ENCODE results near the gene WDFY4.

The WDFY4 gene

DNA sequence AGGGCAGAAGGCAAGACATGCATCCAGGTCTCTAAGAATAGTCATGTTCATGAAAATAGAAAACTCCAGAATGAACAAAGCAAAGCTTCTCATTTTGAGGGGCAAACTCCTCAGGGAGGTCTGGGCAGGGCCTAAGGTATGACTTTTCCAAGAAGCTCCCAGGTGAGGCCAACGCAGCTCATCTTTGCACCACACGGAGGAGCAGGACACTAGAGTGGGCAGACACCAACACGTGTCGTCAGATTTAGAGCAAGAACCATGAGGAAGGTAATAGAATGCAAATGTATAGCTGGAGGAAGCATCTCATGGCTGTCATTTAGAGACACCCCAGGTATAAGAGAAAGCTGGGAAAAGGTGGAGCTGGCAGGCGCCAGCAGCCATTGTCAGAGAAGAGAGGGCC, 95.7 kb downstream of the WDFY4 start:
- no peak overlapping the region for H3K4me3 ChIP-seq
- no peaks in the 10 kb centered on the region for H3K27me3 ChIP-seq
- no peak for DNase-seq
- H3K4me1 ChIP-seq = peaks cover 0 to 11% (median 0%) of the 10 kb centered on the region in 4 donors
- H3K9me3 ChIP-seq = no peaks in the 10 kb centered on the region
- H3K27ac ChIP-seq = no peak overlapping the region
- intact Hi-C loops (cut with DNase I; ENCODE audit: low total_unique reads) = no loop called here
- H3K36me3 ChIP-seq = no peaks in the 10 kb centered on the region
- TF ChIP-seq, protein P1, sequence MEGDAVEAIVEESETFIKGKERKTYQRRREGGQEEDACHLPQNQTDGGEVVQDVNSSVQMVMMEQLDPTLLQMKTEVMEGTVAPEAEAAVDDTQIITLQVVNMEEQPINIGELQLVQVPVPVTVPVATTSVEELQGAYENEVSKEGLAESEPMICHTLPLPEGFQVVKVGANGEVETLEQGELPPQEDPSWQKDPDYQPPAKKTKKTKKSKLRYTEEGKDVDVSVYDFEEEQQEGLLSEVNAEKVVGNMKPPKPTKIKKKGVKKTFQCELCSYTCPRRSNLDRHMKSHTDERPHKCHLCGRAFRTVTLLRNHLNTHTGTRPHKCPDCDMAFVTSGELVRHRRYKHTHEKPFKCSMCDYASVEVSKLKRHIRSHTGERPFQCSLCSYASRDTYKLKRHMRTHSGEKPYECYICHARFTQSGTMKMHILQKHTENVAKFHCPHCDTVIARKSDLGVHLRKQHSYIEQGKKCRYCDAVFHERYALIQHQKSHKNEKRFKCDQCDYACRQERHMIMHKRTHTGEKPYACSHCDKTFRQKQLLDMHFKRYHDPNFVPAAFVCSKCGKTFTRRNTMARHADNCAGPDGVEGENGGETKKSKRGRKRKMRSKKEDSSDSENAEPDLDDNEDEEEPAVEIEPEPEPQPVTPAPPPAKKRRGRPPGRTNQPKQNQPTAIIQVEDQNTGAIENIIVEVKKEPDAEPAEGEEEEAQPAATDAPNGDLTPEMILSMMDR (IDR thresholded peaks at IDR 0.05) = no peak

DNA sequence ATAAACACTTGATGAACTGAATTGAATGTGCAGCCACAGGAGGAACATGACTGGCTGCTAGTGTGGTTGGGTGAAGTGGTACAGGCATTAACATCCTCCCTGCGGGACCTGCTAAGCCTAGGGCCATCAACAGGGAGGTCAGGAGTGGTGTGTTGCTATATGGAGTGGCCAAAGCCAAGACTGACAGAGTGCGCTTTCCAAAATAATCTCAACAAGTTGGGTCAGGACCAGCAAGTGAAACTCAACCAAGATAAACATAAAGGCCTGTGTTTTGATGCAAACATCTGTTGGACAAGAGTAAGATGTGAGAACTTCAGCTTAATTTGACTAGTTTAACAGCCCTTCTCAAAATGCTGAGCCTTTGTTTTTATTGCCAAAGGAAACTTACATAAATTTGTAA, 97.7 kb downstream of the WDFY4 start:
- DNase-seq = no peak

DNA sequence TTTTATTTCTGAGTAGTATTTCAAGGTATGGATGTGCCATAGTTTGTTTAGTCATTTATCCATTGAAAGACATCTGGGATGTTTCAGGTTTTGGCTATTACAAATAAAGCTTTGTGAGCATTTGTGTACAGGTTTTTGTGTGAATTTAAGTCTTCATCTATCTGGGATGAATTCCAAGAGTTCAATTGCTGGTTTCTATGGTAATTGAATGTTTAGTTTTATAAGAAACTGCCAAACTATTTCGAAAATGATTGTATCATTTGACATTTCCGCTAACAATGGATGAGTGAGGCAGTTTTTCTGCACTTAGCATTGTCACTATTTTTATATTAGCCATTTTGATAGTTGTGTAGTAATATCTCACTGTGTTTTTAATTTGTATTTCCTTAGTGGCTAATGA, 99.4 kb downstream of the WDFY4 start:
- H3K9me3 ChIP-seq = no peaks in the 10 kb centered on the region
- H3K36me3 ChIP-seq = no peaks in the 10 kb centered on the region
- no peak overlapping the region for H3K4me3 ChIP-seq
- no peak for DNase-seq
- H3K4me1 ChIP-seq = peaks cover 0 to 11% (median 0%) of the 10 kb centered on the region in 4 donors
- H3K27ac ChIP-seq = no peak overlapping the region
- TF ChIP-seq, protein P1 (IDR thresholded peaks at IDR 0.05) = no peak
- H3K27me3 ChIP-seq = no peaks in the 10 kb centered on the region
- intact Hi-C loops (cut with DNase I; ENCODE audit: low total_unique reads) = no loop called here

More for the DNA sequence above, 97.7 kb downstream of the WDFY4 start:
- intact Hi-C loops (cut with DNase I; ENCODE audit: low total_unique reads) = no loop called here
- no peaks in the 10 kb centered on the region for H3K9me3 ChIP-seq
- no peak overlapping the region for H3K27ac ChIP-seq
- no peak overlapping the region for H3K4me3 ChIP-seq
- H3K27me3 ChIP-seq = no peaks in the 10 kb centered on the region
- peaks cover 0 to 11% (median 0%) of the 10 kb centered on the region in 4 donors for H3K4me1 ChIP-seq
- H3K36me3 ChIP-seq = no peaks in the 10 kb centered on the region
- TF ChIP-seq, protein P1 (IDR thresholded peaks at IDR 0.05) = no peak

DNA sequence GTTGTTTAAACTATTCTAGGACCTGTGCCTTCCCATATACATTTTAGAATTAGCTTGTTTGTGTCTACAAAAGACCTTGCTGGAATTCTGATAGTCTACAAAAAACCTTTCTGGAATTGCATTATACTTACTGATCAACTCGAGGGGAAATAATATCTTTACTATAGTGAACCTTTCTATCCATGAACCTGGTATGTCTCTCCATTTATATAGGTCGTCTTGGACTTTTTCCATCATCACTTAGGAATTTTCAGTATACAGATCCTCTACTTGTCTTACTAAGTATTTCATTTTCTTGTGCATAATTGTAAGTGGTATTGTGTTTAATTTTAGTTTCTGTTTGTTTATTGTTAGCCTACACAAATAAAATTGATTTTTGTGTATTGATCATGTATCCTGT, 101.1 kb downstream of the WDFY4 start:
- Histone ChIP-seq H3K36me3 (no peaks in the 10 kb centered on the region), H3K4me3 (no peak overlapping the region), H3K27me3 (no peaks in the 10 kb centered on the region), H3K9me3 (no peaks in the 10 kb centered on the region), H3K4me1 (peaks cover 0 to 11% (median 0%) of the 10 kb centered on the region in 4 donors), H3K27ac (no peak overlapping the region)
- intact Hi-C loops (cut with DNase I; ENCODE audit: low total_unique reads) = no loop called here
- TF ChIP-seq, protein P1 (IDR thresholded peaks at IDR 0.05) = no peak
- DNase-seq = no peak

DNA sequence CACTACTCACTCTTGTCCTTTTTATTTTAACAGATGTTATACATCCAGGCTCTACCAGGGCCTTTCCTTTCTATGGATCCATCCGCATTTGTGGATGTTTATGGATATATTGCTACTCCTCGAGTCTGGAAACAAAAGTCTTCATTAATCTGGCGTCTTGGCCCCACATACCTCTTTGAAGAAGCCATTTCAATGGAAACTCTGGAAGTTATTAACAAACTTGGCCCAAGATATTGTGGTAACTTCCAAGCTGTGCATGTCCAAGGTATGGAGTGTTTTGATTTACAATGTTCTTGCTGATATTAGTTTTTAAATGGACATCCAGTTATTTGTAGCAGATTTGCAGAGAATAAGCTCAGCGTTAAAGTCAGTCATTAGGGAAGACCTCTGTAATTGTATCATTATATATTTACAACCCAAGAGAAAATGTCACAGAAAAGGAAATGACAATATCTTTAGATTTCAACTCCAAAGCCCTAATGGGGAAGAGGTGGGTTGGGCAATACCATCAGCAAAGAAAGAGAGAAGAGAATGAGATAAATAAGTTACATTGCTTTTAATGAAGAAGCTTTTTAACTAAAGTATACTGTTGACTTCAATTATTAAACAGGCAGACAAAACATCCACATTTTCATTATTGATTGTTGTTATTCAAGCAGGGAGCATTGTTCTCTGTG, 102.1 kb downstream of the WDFY4 start:
- Histone ChIP-seq H3K4me3 (no peak overlapping the region), H3K36me3 (no peaks in the 10 kb centered on the region), H3K4me1 (peaks cover 0 to 16% (median 1%) of the 10 kb centered on the region in 4 donors), H3K27ac (no peak overlapping the region), H3K27me3 (no peaks in the 10 kb centered on the region), H3K9me3 (no peaks in the 10 kb centered on the region)
- TF ChIP-seq, protein P1 (IDR thresholded peaks at IDR 0.05) = no peak
- intact Hi-C loops (cut with DNase I; ENCODE audit: low total_unique reads) = no loop called here
- no peak for DNase-seq
